A549 (cell line): ENCODE measurements around the gene DCTN3.

ENCODE experiments used
- BHLHE40 ChIP-seq: IDR thresholded peaks from 2 replicates; pipeline ENCODE4 v1.6.1; 2012; ENCODE audit warnings: low read depth, low read length, inconsistent platforms
- EP300 ChIP-seq, 2 experiments: fragments of >200 bp; sonication (Bioruptor Twin); formaldehyde crosslinking; IDR thresholded peaks; 2 replicates in 1 of 2; 3 replicates in 1 of 2; pipeline ENCODE4 v1.6.1; 2016 to 2017
- POLR2A ChIP-seq: IDR thresholded peaks from 2 replicates; pipeline ENCODE4 v1.6.1; 2012; ENCODE audit warnings: mild to moderate bottlenecking, low read length
- SMC3 ChIP-seq: fragments of >200 bp; sonication (Bioruptor Twin); formaldehyde crosslinking; IDR thresholded peaks from 3 replicates; pipeline ENCODE4 v1.6.1; 2018; ENCODE audit warnings: inconsistent platforms
- ZSCAN20 ChIP-seq: fragments of 250-450 bp; sonication (Bioruptor Pico); IDR thresholded peaks from 2 replicates; pipeline ENCODE4 v1.8.0; 2022; ENCODE audit warnings: mild to moderate bottlenecking, moderate library complexity
- TF ChIP-seq, protein P1 (sequence below): IDR thresholded peaks from 2 replicates; pipeline ENCODE4 v1.6.1; 2012
- TF ChIP-seq, protein P2 (sequence below): fragments of >200 bp; sonication (Bioruptor Twin); formaldehyde crosslinking; IDR thresholded peaks from 3 replicates; pipeline ENCODE4 v1.5.1; 2016
- TF ChIP-seq, protein P3 (sequence below): IDR thresholded peaks from 2 replicates; pipeline ENCODE4 v1.6.1; 2012

DNA sequence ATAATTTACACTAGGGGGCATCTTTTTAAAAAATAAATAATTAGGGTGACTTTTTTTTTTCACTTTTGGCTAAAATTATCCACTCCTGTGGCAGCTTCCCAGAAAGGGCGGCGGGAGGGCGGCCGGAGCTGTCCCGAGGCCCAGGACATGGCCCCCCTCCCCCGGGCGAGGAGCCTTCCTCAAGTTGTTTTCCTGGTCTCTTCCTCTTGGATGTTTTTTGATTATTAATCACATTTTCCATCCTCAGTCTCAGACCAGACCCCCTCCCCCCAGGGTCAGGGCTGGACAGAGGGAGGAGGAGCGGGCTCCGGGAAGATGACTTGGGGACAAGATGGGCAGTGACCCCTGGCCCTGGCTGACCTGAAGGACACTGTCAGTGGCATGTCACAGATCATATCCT, 26.1 kb downstream of the DCTN3 start:
- TF ChIP-seq, protein P1, sequence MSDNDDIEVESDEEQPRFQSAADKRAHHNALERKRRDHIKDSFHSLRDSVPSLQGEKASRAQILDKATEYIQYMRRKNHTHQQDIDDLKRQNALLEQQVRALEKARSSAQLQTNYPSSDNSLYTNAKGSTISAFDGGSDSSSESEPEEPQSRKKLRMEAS, result no peak
- TF ChIP-seq EP300 (IDR thresholded peaks at IDR 0.05), result no peak
- no peak for TF ChIP-seq BHLHE40
- TF ChIP-seq, protein P2, sequence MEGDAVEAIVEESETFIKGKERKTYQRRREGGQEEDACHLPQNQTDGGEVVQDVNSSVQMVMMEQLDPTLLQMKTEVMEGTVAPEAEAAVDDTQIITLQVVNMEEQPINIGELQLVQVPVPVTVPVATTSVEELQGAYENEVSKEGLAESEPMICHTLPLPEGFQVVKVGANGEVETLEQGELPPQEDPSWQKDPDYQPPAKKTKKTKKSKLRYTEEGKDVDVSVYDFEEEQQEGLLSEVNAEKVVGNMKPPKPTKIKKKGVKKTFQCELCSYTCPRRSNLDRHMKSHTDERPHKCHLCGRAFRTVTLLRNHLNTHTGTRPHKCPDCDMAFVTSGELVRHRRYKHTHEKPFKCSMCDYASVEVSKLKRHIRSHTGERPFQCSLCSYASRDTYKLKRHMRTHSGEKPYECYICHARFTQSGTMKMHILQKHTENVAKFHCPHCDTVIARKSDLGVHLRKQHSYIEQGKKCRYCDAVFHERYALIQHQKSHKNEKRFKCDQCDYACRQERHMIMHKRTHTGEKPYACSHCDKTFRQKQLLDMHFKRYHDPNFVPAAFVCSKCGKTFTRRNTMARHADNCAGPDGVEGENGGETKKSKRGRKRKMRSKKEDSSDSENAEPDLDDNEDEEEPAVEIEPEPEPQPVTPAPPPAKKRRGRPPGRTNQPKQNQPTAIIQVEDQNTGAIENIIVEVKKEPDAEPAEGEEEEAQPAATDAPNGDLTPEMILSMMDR, result no peak
- no peak for TF ChIP-seq ZSCAN20 (CRISPR knock-in tag)
- TF ChIP-seq SMC3, result no peak
- TF ChIP-seq, protein P3, sequence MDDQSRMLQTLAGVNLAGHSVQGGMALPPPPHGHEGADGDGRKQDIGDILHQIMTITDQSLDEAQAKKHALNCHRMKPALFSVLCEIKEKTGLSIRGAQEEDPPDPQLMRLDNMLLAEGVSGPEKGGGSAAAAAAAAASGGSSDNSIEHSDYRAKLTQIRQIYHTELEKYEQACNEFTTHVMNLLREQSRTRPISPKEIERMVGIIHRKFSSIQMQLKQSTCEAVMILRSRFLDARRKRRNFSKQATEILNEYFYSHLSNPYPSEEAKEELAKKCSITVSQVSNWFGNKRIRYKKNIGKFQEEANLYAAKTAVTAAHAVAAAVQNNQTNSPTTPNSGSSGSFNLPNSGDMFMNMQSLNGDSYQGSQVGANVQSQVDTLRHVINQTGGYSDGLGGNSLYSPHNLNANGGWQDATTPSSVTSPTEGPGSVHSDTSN, result no peak
- no peak for TF ChIP-seq POLR2A
